Measurements from ENCODE around the gene TMEM97.

The TMEM97 gene

DNA sequence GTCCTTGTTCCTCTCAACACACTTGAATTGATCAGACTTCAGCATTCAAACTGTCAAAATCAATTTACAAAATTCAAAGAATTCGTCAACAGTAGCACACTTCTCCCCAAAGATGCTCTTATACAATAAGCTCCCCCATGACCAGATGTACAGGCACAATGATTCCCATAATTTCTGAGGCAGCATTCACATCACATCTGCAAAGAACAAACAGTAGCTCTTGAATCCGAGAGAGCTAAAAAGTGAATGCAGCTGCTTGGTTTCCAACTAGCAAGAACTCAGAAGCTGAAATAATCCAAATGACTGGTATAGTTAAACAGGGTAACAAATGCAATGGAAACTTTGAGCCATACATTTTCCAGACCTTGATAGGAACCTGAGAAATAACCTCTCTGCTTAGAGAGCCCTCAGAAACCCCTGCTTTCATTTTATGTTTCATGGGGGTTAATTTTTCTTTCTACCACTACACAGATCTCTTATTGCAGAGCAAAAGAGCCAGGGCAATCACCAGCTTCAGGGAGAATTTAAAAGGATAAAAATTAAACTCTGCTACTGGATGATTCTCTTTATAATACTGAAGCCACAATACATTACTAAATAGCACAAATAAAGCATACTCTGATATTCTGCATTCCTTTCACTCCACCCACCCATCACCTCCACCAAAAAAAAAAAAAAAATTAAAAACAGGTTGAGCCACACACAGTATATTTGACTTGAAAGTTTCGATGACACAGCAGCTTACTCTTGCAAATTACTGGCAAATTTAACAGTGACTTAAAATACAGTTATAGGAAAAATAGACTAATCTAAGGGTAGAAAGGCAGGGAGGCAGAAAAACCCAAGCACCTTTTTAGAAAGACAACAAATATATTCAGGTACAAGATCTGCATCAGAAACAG lies 23.1 kb upstream of the TMEM97 start:
- Histone ChIP-seq H3K9me3 (ENCODE audit: severe bottlenecking) (no peaks in the 10 kb centered on the region), H3K36me3 (ENCODE audit: low read depth) (no peaks in the 10 kb centered on the region), H3K4me1 (ENCODE audit: insufficient read depth, poor library complexity, severe bottlenecking) (no peaks in the 10 kb centered on the region), H3K27ac (ENCODE audit: poor library complexity, severe bottlenecking) (no peak overlapping the region), H3K27me3 (ENCODE audit: insufficient read depth, poor library complexity, severe bottlenecking) (no peaks in the 10 kb centered on the region), H3K4me3 (ENCODE audit: severe bottlenecking) (no peak overlapping the region)
- TF ChIP-seq CTCF (IDR thresholded peaks at IDR 0.05; ENCODE audit: poor library complexity, severe bottlenecking): no peak
- ATAC-seq (ENCODE audit: low read depth): no peak
- DNase-seq (ENCODE audit: low spot score): no peak

DNA sequence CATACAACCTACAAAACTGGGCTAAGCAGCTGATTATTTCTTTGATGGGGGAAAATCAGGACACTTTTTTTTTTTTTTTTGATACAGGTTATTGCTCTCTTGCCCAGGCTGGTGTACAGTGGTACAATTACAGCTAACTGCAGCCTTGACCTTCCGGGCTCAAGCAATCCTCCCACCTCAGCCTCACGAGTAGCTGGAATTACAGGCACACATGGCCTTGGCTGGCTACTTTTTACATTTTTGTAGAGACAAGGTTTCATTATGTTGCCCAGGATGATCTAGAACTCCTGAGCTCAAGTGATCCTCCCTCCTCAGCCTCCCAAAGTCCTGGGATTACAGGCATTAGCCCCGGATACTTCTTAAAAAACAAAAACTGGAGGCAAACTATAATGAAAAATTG lies 20.6 kb upstream of the TMEM97 start:
- Histone ChIP-seq H3K27ac (ENCODE audit: poor library complexity, severe bottlenecking) (no peak overlapping the region), H3K4me1 (ENCODE audit: insufficient read depth, poor library complexity, severe bottlenecking) (no peaks in the 10 kb centered on the region), H3K4me3 (ENCODE audit: severe bottlenecking) (no peak overlapping the region), H3K9me3 (ENCODE audit: severe bottlenecking) (no peaks in the 10 kb centered on the region), H3K27me3 (ENCODE audit: insufficient read depth, poor library complexity, severe bottlenecking) (no peaks in the 10 kb centered on the region), H3K36me3 (ENCODE audit: low read depth) (no peaks in the 10 kb centered on the region)
- no peak for TF ChIP-seq CTCF (IDR thresholded peaks at IDR 0.05; ENCODE audit: poor library complexity, severe bottlenecking)
- ATAC-seq (ENCODE audit: low read depth) (no peak), DNase-seq (ENCODE audit: low spot score) (no peak)

- Histone ChIP-seq H3K36me3 (ENCODE audit: low read depth) (no peaks in the 10 kb centered on the region), H3K4me1 (ENCODE audit: insufficient read depth, poor library complexity, severe bottlenecking) (no peaks in the 10 kb centered on the region), H3K27me3 (ENCODE audit: insufficient read depth, poor library complexity, severe bottlenecking) (no peaks in the 10 kb centered on the region), H3K9me3 (ENCODE audit: severe bottlenecking) (no peaks in the 10 kb centered on the region), H3K4me3 (ENCODE audit: severe bottlenecking) (no peak overlapping the region), H3K27ac (ENCODE audit: poor library complexity, severe bottlenecking) (no peak overlapping the region)
- no peak for DNase-seq (ENCODE audit: low spot score)
- TF ChIP-seq CTCF (IDR thresholded peaks at IDR 0.05; ENCODE audit: poor library complexity, severe bottlenecking): no peak
- no peak for ATAC-seq (ENCODE audit: low read depth)
These were observed 12.0 kb upstream of the TMEM97 start for GRCh38 chr17:28306954-28307401.

GRCh38 chr17:28313841-28314240 lies 5.2 kb upstream of the TMEM97 start:
- Histone ChIP-seq H3K27ac (ENCODE audit: poor library complexity, severe bottlenecking) (no peak overlapping the region), H3K9me3 (ENCODE audit: severe bottlenecking) (no peaks in the 10 kb centered on the region), H3K4me1 (ENCODE audit: insufficient read depth, poor library complexity, severe bottlenecking) (no peaks in the 10 kb centered on the region), H3K4me3 (ENCODE audit: severe bottlenecking) (no peak overlapping the region), H3K36me3 (ENCODE audit: low read depth) (no peaks in the 10 kb centered on the region), H3K27me3 (ENCODE audit: insufficient read depth, poor library complexity, severe bottlenecking) (no peaks in the 10 kb centered on the region)
- no peak for TF ChIP-seq CTCF (IDR thresholded peaks at IDR 0.05; ENCODE audit: poor library complexity, severe bottlenecking)
- DNase-seq (ENCODE audit: low spot score): no peak
- ATAC-seq (ENCODE audit: low read depth): no peak

Data from RWPE2 (cell line).